H1 (cell line): ENCODE measurements around the gene ANKH. TPM values are rescaled to one million over a fixed set of nuclear protein-coding genes. Genes with fewer than 3 reads are reported as not detected.

ENCODE experiments used
- CTCF ChIA-PET: fragments of 300-600 bp; sonication (Branson Sonifier 250); formaldehyde crosslinking; loops from one replicate; lab custom pipeline; 2021; ENCODE audit not compliant: partially characterized antibody; lab: Charles Lee
- POLR2A ChIA-PET: fragments of 300-600 bp; sonication (Branson Sonifier 250); formaldehyde crosslinking; loops from one replicate; lab custom pipeline; 2021; ENCODE audit warnings: inconsistent platforms; ENCODE audit not compliant: partially characterized antibody; lab: Charles Lee
- DNase-seq, 2 experiments: peaks; one replicate each; pipeline versions ENCODE4 v3.0.0 to v3.0.0-alpha.2; 2010 to 2022; ENCODE audit warnings: low spot score in 2 of 2, low read depth in 1 of 2, mixed read lengths in 1 of 2
- FAIRE-seq: peaks from 2 replicates; lab custom pipeline; 2011; peaks lifted over from hg19 to GRCh38; lab: Jason Lieb, UNC
- H2AFZ ChIP-seq: 2 replicates; pipeline ENCODE4 v1.8.1; 2012; ENCODE audit warnings: low read length, inconsistent platforms
- H2AK5ac ChIP-seq: 2 replicates; pipeline ENCODE4 v1.6.1; 2013; ENCODE audit warnings: low read depth, low read length
- H2BK120ac ChIP-seq: replicated peaks from 2 replicates; pipeline ENCODE3; 2013; ENCODE audit warnings: low read depth, low read length, inconsistent platforms
- H2BK12ac ChIP-seq: 2 replicates; pipeline ENCODE4 v1.6.1; 2013; ENCODE audit warnings: low read depth, low read length
- H2BK15ac ChIP-seq: 2 replicates; pipeline ENCODE4 v1.6.1; 2013; ENCODE audit warnings: low read length
- H2BK20ac ChIP-seq: 2 replicates; pipeline ENCODE4 v1.6.1; 2013; ENCODE audit warnings: low read length
- H2BK5ac ChIP-seq: 2 replicates; pipeline ENCODE4 v1.6.1; 2013; ENCODE audit warnings: low read depth, low read length
- H3K14ac ChIP-seq: 2 replicates; pipeline ENCODE4 v1.6.1; 2013; ENCODE audit warnings: inconsistent platforms; ENCODE audit not compliant: insufficient read length
- H3K18ac ChIP-seq: 2 replicates; pipeline ENCODE4 v1.6.1; 2013; ENCODE audit warnings: low read length; ENCODE audit errors: extremely low read depth
- H3K23ac ChIP-seq: 2 replicates; pipeline ENCODE4 v1.6.1; 2013; ENCODE audit warnings: inconsistent platforms; ENCODE audit not compliant: insufficient read length
- H3K23me2 ChIP-seq: 2 replicates; pipeline ENCODE4 v1.6.1; 2013; ENCODE audit warnings: low read depth, low read length
- H3K27ac ChIP-seq: 2 replicates; pipeline ENCODE4 v1.6.1; 2011; ENCODE audit warnings: low read depth, low read length, inconsistent platforms
- H3K27me3 ChIP-seq, 4 experiments: replicated peaks in 1 of 4; 1 replicate in 1 of 4; 2 replicates in 3 of 4; pipeline versions ENCODE4 v1.6.1 to v1.8.1; 2011 to 2013; ENCODE audit warnings: low read length in 3 of 4, mild to moderate bottlenecking in 3 of 4, inconsistent platforms in 2 of 4, mixed read lengths in 2 of 4, moderate library complexity in 1 of 4; ENCODE audit not compliant: control insufficient read depth in 3 of 4, insufficient read depth in 3 of 4; ENCODE audit errors: extremely low read depth in 1 of 4
- H3K36me3 ChIP-seq, 4 experiments: 2 replicates each; pipeline versions ENCODE4 v1.6.1 to v1.8.1; 2011 to 2013; ENCODE audit warnings: mild to moderate bottlenecking in 4 of 4, low read length in 3 of 4, moderate library complexity in 2 of 4, control low read depth in 1 of 4, inconsistent platforms in 1 of 4; ENCODE audit not compliant: insufficient read depth in 4 of 4, control insufficient read depth in 2 of 4
- H3K4ac ChIP-seq: replicated peaks from 2 replicates; pipeline ENCODE3; 2013; ENCODE audit warnings: low read length, low read depth, mixed read lengths, inconsistent platforms; ENCODE audit not compliant: insufficient read length
- H3K4me1 ChIP-seq, 4 experiments: replicated peaks in 1 of 4; 1 replicate in 1 of 4; 2 replicates in 3 of 4; pipeline versions ENCODE4 v1.6.1 to v1.8.1; 2011 to 2013; ENCODE audit warnings: low read length in 3 of 4, inconsistent platforms in 2 of 4, mixed read lengths in 1 of 4; ENCODE audit not compliant: insufficient read depth in 4 of 4, control insufficient read depth in 3 of 4
- H3K4me2 ChIP-seq, 2 experiments: 2 replicates each; pipeline versions ENCODE4 v1.6.1 to v1.8.1; 2011 to 2013; ENCODE audit warnings: low read depth in 2 of 2, low read length in 2 of 2, control low read depth in 1 of 2, inconsistent platforms in 1 of 2, mild to moderate bottlenecking in 1 of 2; ENCODE audit not compliant: insufficient read depth in 1 of 2
- H3K4me3 ChIP-seq, 4 experiments: fragments of 200-600, 300-600 bp in 1 of 4; sonication (generic), shearing (Covaris generic), sonication (Bioruptor Twin) in 1 of 4; 2 replicates each; pipeline versions ENCODE4 v1.5.1 to v1.8.1; 2011 to 2016; ENCODE audit warnings: low read length in 4 of 4, low read depth in 3 of 4, control low read depth in 2 of 4, inconsistent platforms in 2 of 4, mild to moderate bottlenecking in 2 of 4, mixed read lengths in 1 of 4, moderate library complexity in 1 of 4; ENCODE audit not compliant: insufficient read depth in 2 of 4; ENCODE audit errors: extremely low read depth in 1 of 4
- H3K56ac ChIP-seq: replicated peaks from 2 replicates; pipeline ENCODE3; 2013; ENCODE audit warnings: low read depth, mild to moderate bottlenecking, mixed read lengths, low read length, inconsistent platforms; ENCODE audit not compliant: insufficient read length
- H3K79me1 ChIP-seq: 2 replicates; pipeline ENCODE4 v1.6.1; 2013; ENCODE audit warnings: low read depth, low read length, control low read depth
- H3K79me2 ChIP-seq, 2 experiments: 2 replicates each; pipeline versions ENCODE4 v1.6.1 to v1.8.1; 2012 to 2013; ENCODE audit warnings: low read length in 2 of 2, mild to moderate bottlenecking in 2 of 2, inconsistent platforms in 1 of 2; ENCODE audit not compliant: insufficient read depth in 2 of 2, control insufficient read depth in 1 of 2
- H3K9ac ChIP-seq, 4 experiments: replicated peaks in 1 of 4; 1 replicate in 1 of 4; 2 replicates in 3 of 4; pipeline versions ENCODE4 v1.6.1 to v1.8.1; 2011 to 2013; ENCODE audit warnings: low read depth in 3 of 4, low read length in 3 of 4, control low read depth in 2 of 4, mild to moderate bottlenecking in 2 of 4, moderate library complexity in 2 of 4, inconsistent platforms in 1 of 4; ENCODE audit errors: extremely low read depth in 1 of 4
- H3K9me3 ChIP-seq, 2 experiments: 2 replicates each; pipeline versions ENCODE4 v1.6.1 to v1.8.1; 2012 to 2013; ENCODE audit warnings: mild to moderate bottlenecking in 2 of 2, moderate library complexity in 2 of 2, control low read depth in 1 of 2, inconsistent platforms in 1 of 2, low read depth in 1 of 2, low read length in 1 of 2, mixed read lengths in 1 of 2; ENCODE audit not compliant: insufficient read depth in 2 of 2
- H4K20me1 ChIP-seq, 2 experiments: replicated peaks in 1 of 2; 2 replicates each; pipeline versions ENCODE3 to v1.8.1; 2011 to 2013; ENCODE audit warnings: inconsistent platforms in 2 of 2, low read length in 2 of 2, mild to moderate bottlenecking in 1 of 2; ENCODE audit not compliant: insufficient read depth in 2 of 2, control insufficient read depth in 1 of 2
- H4K5ac ChIP-seq: 2 replicates; pipeline ENCODE4 v1.6.1; 2013; ENCODE audit warnings: low read length, low read depth, mixed read lengths, inconsistent platforms; ENCODE audit not compliant: insufficient read length
- H4K8ac ChIP-seq: 2 replicates; pipeline ENCODE4 v1.8.0; 2013; ENCODE audit warnings: mild to moderate bottlenecking, moderate library complexity, low read length, inconsistent platforms; ENCODE audit not compliant: insufficient read depth; ENCODE audit errors: extremely low read depth
- H4K91ac ChIP-seq: replicated peaks from 2 replicates; pipeline ENCODE3; 2013; ENCODE audit warnings: low read length, mixed read lengths, inconsistent platforms; ENCODE audit not compliant: insufficient read length
- BACH1 ChIP-seq: IDR thresholded peaks from 2 replicates; pipeline ENCODE4 v1.6.1; 2012; ENCODE audit warnings: low read length, improper control_type of control experiment
- BCL11A ChIP-seq, 2 experiments: IDR thresholded peaks; one replicate each; pipeline ENCODE4 v1.6.1; 2011; ENCODE audit warnings: low read depth in 2 of 2, low read length in 2 of 2, mild to moderate bottlenecking in 2 of 2
- MAFK ChIP-seq: IDR thresholded peaks from 2 replicates; pipeline ENCODE4 v1.6.1; 2012; ENCODE audit warnings: low read depth, mild to moderate bottlenecking, improper control_type of control experiment, low read length
- WGBS, 2 experiments: shearing (Covaris generic) in 1 of 2; methylation state at CpG; one replicate each; pipeline versions ENCODE4 v1.1.6 to v1.1.7; 2013 to 2015; ENCODE audit warnings: low lambda C conversion rate in 2 of 2, mixed read lengths in 2 of 2, inconsistent platforms in 1 of 2, low coverage in 1 of 2, missing lambda C conversion rate in 1 of 2; ENCODE audit not compliant: insufficient replicate concordance in 2 of 2, insufficient coverage in 1 of 2, insufficient read length in 1 of 2; ENCODE audit errors: extremely low coverage in 1 of 2, missing lambda C conversion rate in 1 of 2; 5-methylcytosine and 5-hydroxymethylcytosine counted together
- polyA plus RNA-seq, 7 experiments: library from polyadenylated mRNA; depleted of rRNA in 3 of 7; stranded (reverse) in 5 of 7; unstranded in 2 of 7; fragments of >200 nt in 5 of 7; fragments of 200-250 nt in 2 of 7; gene quantifications; 1 replicate in 5 of 7; 2 replicates in 1 of 7; 4 replicates in 1 of 7; pipeline versions ENCODE4 v1.2.1 to v1.2.3, GENCODE V29; 2011 to 2013; ENCODE audit warnings: missing spikeins in 2 of 7, mixed read lengths in 2 of 7
- total RNA-seq: library from RNA; stranded (reverse); fragmentation: NEBNext Ultra II Directional; extraction: Animal tissue kit (Norgen Biotek cat#: 25700); gene quantifications from 2 replicates; pipeline ENCODE4 v1.2.1, GENCODE V29; 2021

ANKH gene
- total and polyA plus RNA-seq, 2 of the 8 experiments (the other 6 are each of a cell fraction or from before 2014, with no cell fraction given) = 5.3 to 13.0 TPM

DNA sequence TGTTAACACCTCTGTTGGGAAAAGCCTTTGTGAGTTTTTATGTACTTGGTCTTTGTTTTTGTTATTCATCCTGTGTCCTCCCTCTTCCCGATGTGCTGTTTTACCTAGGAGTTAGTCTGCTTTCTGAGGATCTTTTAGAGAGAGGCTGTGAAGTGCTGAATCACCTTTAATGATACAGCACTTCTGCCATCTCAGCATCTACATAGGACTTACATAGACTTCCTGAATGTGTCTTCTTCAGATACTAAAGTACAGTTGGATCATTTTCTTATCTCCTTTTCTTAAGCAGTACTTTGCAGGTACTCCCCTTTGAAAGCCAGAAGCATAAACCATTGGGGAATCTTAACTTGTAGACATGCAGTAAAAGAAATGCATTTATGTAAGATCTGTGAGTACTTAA is 175.5 kb downstream of the ANKH start:
- H4K8ac ChIP-seq = no peak overlapping the region
- H3K36me3 ChIP-seq = peaks cover 0 to 19% (median 9%) of the 10 kb centered on the region in 4 experiments; a peak in 6 of 8 replicates
- H3K79me2 ChIP-seq = no peaks in the 10 kb centered on the region
- no peak overlapping the region for H3K4me3 ChIP-seq
- peaks cover 0 to 6% (median 0%) of the 10 kb centered on the region in 4 experiments; a peak in 1 of 7 replicates for H3K4me1 ChIP-seq
- H2BK5ac ChIP-seq = no peak overlapping the region
- ChIA-PET POLR2A (no interaction called here), CTCF (interaction anchor here (0.6 to 1.1 kb wide), 4 partner anchors 11 to 308 kb away, joined by 3 to 4 read pairs (median 4); no protein-coding TSS in a partner anchor)
- H2BK12ac ChIP-seq = no peak overlapping the region
- H4K5ac ChIP-seq = no peak overlapping the region
- H3K23ac ChIP-seq = no peak overlapping the region
- WGBS, 2 experiments = 47% methylated on average over 1 of the region's 1 CpG; no CpG with 5 or more reads in 1 of the 2 experiments
- DNase-seq = no peak
- H3K4me2 ChIP-seq = no peak overlapping the region
- H2AFZ ChIP-seq = no peak overlapping the region
- no peak overlapping the region for H3K56ac ChIP-seq
- no peak overlapping the region for H3K14ac ChIP-seq
- no peak for TF ChIP-seq BCL11A (IDR thresholded peaks at IDR 0.05; ENCODE audit: low read depth in 2 of 2, low read length in 2 of 2)
- peak; percentile 100 for TF ChIP-seq BACH1
- TF ChIP-seq MAFK = peak; percentile 97
- no peak overlapping the region for H2BK120ac ChIP-seq
- H3K4ac ChIP-seq = no peak overlapping the region
- H3K79me1 ChIP-seq = no peaks in the 10 kb centered on the region
- peaks cover 0 to 2% of the 10 kb centered on the region in 2 experiments for H4K20me1 ChIP-seq
- H2BK20ac ChIP-seq = no peak overlapping the region
- FAIRE-seq = peak; percentile 45
- no peaks in the 10 kb centered on the region for H3K27me3 ChIP-seq
- no peak overlapping the region for H4K91ac ChIP-seq
- H3K27ac ChIP-seq = no peak overlapping the region
- H3K18ac ChIP-seq = no peak overlapping the region
- no peaks in the 10 kb centered on the region for H3K23me2 ChIP-seq
- H2BK15ac ChIP-seq = no peak overlapping the region
- H2AK5ac ChIP-seq = no peak overlapping the region
- no peaks in the 10 kb centered on the region for H3K9me3 ChIP-seq
- no peak overlapping the region for H3K9ac ChIP-seq
